GM19025 (cell line): ENCODE data around the gene TARBP1.
"Not testable (repeated sequence)": the region's sequence is repeated elsewhere in the genome, so short reads cannot be mapped to it uniquely, and the experiment has no call there.

ENCODE experiments used
- ATAC-seq: cut with Tn5 transposase; IDR thresholded peaks from one replicate; pipeline ENCODE4 v1.9.1; 2021; ENCODE audit warnings: mild to moderate bottlenecking, low read depth, moderate library complexity; ENCODE audit not compliant: unreplicated experiment

The TARBP1 gene

GRCh38 chr1:234478481-234479309, at the start of gene TARBP1:
TSS of gene TARBP1 (minus strand) at chr1:234479179. CDS start at chr1:234479103, 76 bp downstream.
- ATAC-seq, result peak; percentile 70

- no peak for ATAC-seq
Measured at GRCh38 chr1:234528074-234528865, 49.3 kb upstream of the TARBP1 start.

- ATAC-seq, result no peak
Measured at GRCh38 chr1:234527346-234527745, 48.4 kb upstream of the TARBP1 start.

GRCh38 chr1:234526922-234527321, 47.9 kb upstream of the TARBP1 start:
- ATAC-seq, result no peak

- ATAC-seq, result no peak
Measured at GRCh38 chr1:234525099-234525799, 46.3 kb upstream of the TARBP1 start.

- ATAC-seq, result no peak
Measured at GRCh38 chr1:234521836-234522235, 42.9 kb upstream of the TARBP1 start.

GRCh38 chr1:234520908-234521817, 42.2 kb upstream of the TARBP1 start:
- no peak for ATAC-seq

- no peak for ATAC-seq
Measured at GRCh38 chr1:234519506-234519905, 40.5 kb upstream of the TARBP1 start.

- no peak for ATAC-seq
Measured at GRCh38 chr1:234518876-234519275, 39.9 kb upstream of the TARBP1 start.

- not testable (repeated sequence) for ATAC-seq
Measured at GRCh38 chr1:234518086-234518485, 39.1 kb upstream of the TARBP1 start.

- no peak for ATAC-seq
Measured at GRCh38 chr1:234517110-234517802, 38.3 kb upstream of the TARBP1 start.

- no peak for ATAC-seq
Measured at GRCh38 chr1:234515821-234516241, 36.9 kb upstream of the TARBP1 start.

- no peak for ATAC-seq
Measured at GRCh38 chr1:234515411-234515810, 36.4 kb upstream of the TARBP1 start.

- ATAC-seq, result no peak
Measured at GRCh38 chr1:234512451-234512861, 33.5 kb upstream of the TARBP1 start.

GRCh38 chr1:234509457-234510328, 30.7 kb upstream of the TARBP1 start:
- ATAC-seq, result no peak

GRCh38 chr1:234507626-234508387, 28.8 kb upstream of the TARBP1 start:
- ATAC-seq, result no peak

- no peak for ATAC-seq
Measured at GRCh38 chr1:234507089-234507488, 28.1 kb upstream of the TARBP1 start.

GRCh38 chr1:234505769-234506102, 26.8 kb upstream of the TARBP1 start:
- ATAC-seq, result no peak
